ENCODE results near the gene NDUFB8. TPM values are rescaled to one million over a fixed set of nuclear protein-coding genes. Genes with fewer than 3 reads are reported as not detected.
A peak's percentile ranks its signal among the peaks of the same experiment; 100 is the strongest.

Gene NDUFB8
- total RNA-seq, 1 donor = 98.9 TPM

GRCh38 chr10:100487529-100487928, 42.1 kb downstream of the NDUFB8 start:
- DNase-seq (ENCODE audit: low read depth) = no peak
- no peak overlapping the region for H3K4me3 ChIP-seq (ENCODE audit: low read depth, low read length)
- no peak for TF ChIP-seq CTCF (IDR thresholded peaks at IDR 0.05; ENCODE audit: insufficient read depth, low read length)

- DNase-seq (ENCODE audit: low read depth) = no peak
- H3K4me3 ChIP-seq (ENCODE audit: low read depth, low read length) = no peak overlapping the region
- TF ChIP-seq CTCF (IDR thresholded peaks at IDR 0.05; ENCODE audit: insufficient read depth, low read length) = no peak
These were observed 43.7 kb downstream of the NDUFB8 start for GRCh38 chr10:100485801-100486495.

- no peak for DNase-seq (ENCODE audit: low read depth)
- no peak for TF ChIP-seq CTCF (IDR thresholded peaks at IDR 0.05; ENCODE audit: insufficient read depth, low read length)
- no peak overlapping the region for H3K4me3 ChIP-seq (ENCODE audit: low read depth, low read length)
These were observed 44.3 kb downstream of the NDUFB8 start for GRCh38 chr10:100485366-100485765.

GRCh38 chr10:100483876-100484666, 45.6 kb downstream of the NDUFB8 start:
- DNase-seq (ENCODE audit: low read depth) = no peak
- no peak for TF ChIP-seq CTCF (IDR thresholded peaks at IDR 0.05; ENCODE audit: insufficient read depth, low read length)
- H3K4me3 ChIP-seq (ENCODE audit: low read depth, low read length) = no peak overlapping the region

GRCh38 chr10:100482834-100483185, 46.9 kb downstream of the NDUFB8 start:
- TF ChIP-seq CTCF (IDR thresholded peaks at IDR 0.05; ENCODE audit: insufficient read depth, low read length) = no peak
- H3K4me3 ChIP-seq (ENCODE audit: low read depth, low read length) = peak overlapping the region; percentile 5
- no peak for DNase-seq (ENCODE audit: low read depth)

GRCh38 chr10:100482181-100482833, 47.4 kb downstream of the NDUFB8 start:
- peak overlapping the region; percentile 52 for H3K4me3 ChIP-seq (ENCODE audit: low read depth, low read length)
- TF ChIP-seq CTCF (IDR thresholded peaks at IDR 0.05; ENCODE audit: insufficient read depth, low read length) = peak; percentile 86
- peak; percentile 68 for DNase-seq (ENCODE audit: low read depth)

All from fibroblast of the aortic adventitia (primary cell).